ENCODE measurements around the gene ANKS3.

DNA sequence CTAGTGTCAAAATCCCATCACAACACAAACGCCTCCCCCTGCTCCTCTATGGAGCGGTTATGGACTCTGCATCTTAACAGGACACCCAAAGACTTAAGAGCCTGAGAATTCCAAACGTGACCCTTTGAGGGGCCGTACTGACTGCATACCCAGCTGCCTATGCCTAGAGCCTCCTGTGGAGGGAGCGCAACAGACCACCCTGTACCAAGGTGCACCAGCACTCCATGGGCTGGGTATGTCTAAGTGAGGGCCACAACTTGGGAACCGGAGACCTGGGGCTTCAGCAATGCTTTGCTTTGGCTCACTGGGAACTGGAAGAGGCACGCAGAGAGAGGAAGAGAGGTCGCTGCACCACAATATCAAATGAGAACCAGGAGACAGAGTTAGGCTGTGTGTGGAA is 5.4 kb downstream of the ANKS3 start:
- TF ChIP-seq, protein P1, sequence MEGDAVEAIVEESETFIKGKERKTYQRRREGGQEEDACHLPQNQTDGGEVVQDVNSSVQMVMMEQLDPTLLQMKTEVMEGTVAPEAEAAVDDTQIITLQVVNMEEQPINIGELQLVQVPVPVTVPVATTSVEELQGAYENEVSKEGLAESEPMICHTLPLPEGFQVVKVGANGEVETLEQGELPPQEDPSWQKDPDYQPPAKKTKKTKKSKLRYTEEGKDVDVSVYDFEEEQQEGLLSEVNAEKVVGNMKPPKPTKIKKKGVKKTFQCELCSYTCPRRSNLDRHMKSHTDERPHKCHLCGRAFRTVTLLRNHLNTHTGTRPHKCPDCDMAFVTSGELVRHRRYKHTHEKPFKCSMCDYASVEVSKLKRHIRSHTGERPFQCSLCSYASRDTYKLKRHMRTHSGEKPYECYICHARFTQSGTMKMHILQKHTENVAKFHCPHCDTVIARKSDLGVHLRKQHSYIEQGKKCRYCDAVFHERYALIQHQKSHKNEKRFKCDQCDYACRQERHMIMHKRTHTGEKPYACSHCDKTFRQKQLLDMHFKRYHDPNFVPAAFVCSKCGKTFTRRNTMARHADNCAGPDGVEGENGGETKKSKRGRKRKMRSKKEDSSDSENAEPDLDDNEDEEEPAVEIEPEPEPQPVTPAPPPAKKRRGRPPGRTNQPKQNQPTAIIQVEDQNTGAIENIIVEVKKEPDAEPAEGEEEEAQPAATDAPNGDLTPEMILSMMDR (IDR thresholded peaks at IDR 0.05), result no peak
- no peak for TF ChIP-seq POLR2A (IDR thresholded peaks at IDR 0.05)
